Measurements from ENCODE around the gene CDH5. TPM values are rescaled to one million over a fixed set of nuclear protein-coding genes. Genes with fewer than 3 reads are reported as not detected.

The CDH5 gene
- total RNA-seq, 1 experiment from 2014 or later: 0.28 TPM

DNA sequence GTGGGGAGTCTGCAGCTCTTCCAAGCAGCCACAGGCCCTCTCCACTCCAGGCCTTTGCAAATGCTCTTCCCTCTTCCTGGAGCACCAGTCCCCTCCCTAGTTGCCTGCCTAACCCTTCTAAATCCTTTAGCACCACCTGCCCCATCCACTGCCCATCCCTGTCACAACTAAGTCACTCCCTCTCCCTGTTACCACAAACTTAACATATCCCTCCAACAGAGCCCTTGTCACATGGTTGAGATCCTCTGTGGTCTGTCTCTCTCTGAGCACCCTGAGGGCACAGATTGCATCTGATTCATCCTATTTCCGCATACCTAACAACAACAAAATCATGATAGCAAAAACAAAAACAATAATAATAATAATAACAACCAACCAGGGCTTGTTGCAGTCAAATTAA, 49.6 kb downstream of the CDH5 start:
- Mint-ChIP-seq H3K4me1 (no peaks in the 10 kb centered on the region), H3K9me3 (peaks cover 22% of the 10 kb centered on the region), H3K4me3 (no peak overlapping the region), H3K27me3 (ENCODE audit: low read depth) (peaks cover 22% of the 10 kb centered on the region), H3K36me3 (peaks cover 7% of the 10 kb centered on the region), H3K27ac (no peak overlapping the region)
- ChIA-PET CTCF (interaction anchor here (1.1 kb wide), 1 partner anchor 9 kb away, joined by 4 read pairs; no protein-coding TSS in a partner anchor), POLR2A (no interaction called here)
- ATAC-seq (no peak), DNase-seq (ENCODE audit: low spot score) (no peak)
- TF ChIP-seq CREM (CRISPR knock-in tag; IDR thresholded peaks at IDR 0.05) (no peak), ZNF281 (CRISPR knock-in tag; IDR thresholded peaks at IDR 0.05) (no peak), ETV6 (CRISPR knock-in tag; IDR thresholded peaks at IDR 0.05) (no peak), FOXJ3 (CRISPR knock-in tag; IDR thresholded peaks at IDR 0.05; ENCODE audit: borderline replicate concordance) (no peak), ATF1 (CRISPR knock-in tag; IDR thresholded peaks at IDR 0.05) (no peak), ATF3 (CRISPR knock-in tag; conservative IDR thresholded peaks at IDR 0.05) (no peak), JUN (CRISPR knock-in tag; IDR thresholded peaks at IDR 0.05) (no peak), AR (CRISPR knock-in tag; IDR thresholded peaks at IDR 0.05) (no peak), NFYB (CRISPR knock-in tag; conservative IDR thresholded peaks at IDR 0.05; ENCODE audit: low read depth) (no peak), TCF7 (CRISPR knock-in tag; IDR thresholded peaks at IDR 0.05; ENCODE audit: low read depth) (no peak), EMX1 (CRISPR knock-in tag; IDR thresholded peaks at IDR 0.05) (no peak), ZBTB21 (CRISPR knock-in tag; IDR thresholded peaks at IDR 0.05; ENCODE audit: borderline replicate concordance) (no peak)
- TF ChIP-seq, protein P1, sequence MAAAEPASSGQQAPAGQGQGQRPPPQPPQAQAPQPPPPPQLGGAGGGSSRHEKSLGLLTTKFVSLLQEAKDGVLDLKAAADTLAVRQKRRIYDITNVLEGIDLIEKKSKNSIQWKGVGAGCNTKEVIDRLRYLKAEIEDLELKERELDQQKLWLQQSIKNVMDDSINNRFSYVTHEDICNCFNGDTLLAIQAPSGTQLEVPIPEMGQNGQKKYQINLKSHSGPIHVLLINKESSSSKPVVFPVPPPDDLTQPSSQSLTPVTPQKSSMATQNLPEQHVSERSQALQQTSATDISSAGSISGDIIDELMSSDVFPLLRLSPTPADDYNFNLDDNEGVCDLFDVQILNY (CRISPR knock-in tag; IDR thresholded peaks at IDR 0.05): no peak
- TF ChIP-seq, protein P2, sequence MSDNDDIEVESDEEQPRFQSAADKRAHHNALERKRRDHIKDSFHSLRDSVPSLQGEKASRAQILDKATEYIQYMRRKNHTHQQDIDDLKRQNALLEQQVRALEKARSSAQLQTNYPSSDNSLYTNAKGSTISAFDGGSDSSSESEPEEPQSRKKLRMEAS (CRISPR knock-in tag; IDR thresholded peaks at IDR 0.05): no peak
- TF ChIP-seq, protein P3, sequence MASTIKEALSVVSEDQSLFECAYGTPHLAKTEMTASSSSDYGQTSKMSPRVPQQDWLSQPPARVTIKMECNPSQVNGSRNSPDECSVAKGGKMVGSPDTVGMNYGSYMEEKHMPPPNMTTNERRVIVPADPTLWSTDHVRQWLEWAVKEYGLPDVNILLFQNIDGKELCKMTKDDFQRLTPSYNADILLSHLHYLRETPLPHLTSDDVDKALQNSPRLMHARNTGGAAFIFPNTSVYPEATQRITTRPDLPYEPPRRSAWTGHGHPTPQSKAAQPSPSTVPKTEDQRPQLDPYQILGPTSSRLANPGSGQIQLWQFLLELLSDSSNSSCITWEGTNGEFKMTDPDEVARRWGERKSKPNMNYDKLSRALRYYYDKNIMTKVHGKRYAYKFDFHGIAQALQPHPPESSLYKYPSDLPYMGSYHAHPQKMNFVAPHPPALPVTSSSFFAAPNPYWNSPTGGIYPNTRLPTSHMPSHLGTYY (CRISPR knock-in tag; IDR thresholded peaks at IDR 0.05): no peak
- TF ChIP-seq, protein P4, sequence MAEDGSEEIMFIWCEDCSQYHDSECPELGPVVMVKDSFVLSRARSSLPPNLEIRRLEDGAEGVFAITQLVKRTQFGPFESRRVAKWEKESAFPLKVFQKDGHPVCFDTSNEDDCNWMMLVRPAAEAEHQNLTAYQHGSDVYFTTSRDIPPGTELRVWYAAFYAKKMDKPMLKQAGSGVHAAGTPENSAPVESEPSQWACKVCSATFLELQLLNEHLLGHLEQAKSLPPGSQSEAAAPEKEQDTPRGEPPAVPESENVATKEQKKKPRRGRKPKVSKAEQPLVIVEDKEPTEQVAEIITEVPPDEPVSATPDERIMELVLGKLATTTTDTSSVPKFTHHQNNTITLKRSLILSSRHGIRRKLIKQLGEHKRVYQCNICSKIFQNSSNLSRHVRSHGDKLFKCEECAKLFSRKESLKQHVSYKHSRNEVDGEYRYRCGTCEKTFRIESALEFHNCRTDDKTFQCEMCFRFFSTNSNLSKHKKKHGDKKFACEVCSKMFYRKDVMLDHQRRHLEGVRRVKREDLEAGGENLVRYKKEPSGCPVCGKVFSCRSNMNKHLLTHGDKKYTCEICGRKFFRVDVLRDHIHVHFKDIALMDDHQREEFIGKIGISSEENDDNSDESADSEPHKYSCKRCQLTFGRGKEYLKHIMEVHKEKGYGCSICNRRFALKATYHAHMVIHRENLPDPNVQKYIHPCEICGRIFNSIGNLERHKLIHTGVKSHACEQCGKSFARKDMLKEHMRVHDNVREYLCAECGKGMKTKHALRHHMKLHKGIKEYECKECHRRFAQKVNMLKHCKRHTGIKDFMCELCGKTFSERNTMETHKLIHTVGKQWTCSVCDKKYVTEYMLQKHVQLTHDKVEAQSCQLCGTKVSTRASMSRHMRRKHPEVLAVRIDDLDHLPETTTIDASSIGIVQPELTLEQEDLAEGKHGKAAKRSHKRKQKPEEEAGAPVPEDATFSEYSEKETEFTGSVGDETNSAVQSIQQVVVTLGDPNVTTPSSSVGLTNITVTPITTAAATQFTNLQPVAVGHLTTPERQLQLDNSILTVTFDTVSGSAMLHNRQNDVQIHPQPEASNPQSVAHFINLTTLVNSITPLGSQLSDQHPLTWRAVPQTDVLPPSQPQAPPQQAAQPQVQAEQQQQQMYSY (CRISPR knock-in tag; IDR thresholded peaks at IDR 0.05): no peak

All from WTC11 (cell line).